ENCODE results near the gene ZNF385B.
A peak's percentile ranks its signal among the peaks of the same experiment; 100 is the strongest.

ZNF385B gene

DNA sequence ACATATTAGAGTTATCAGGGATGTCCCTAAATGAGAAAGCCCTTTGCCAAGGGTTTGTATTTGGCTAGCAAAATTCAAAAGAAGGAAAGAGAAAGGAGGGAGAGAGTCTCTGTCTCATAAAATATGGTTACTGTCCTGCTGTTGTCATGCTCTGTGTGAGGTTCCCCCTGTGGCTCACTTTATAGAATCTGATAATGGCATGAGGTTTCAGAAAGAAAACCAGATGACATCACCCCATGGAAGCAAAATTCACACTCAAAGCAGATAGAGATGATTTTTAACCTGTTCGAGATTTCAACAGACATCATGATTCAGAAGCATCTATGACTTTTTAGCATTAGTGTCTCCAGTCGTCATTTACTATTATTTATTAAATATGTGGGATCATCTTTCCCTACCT, 431.8 kb downstream of the ZNF385B start:
- DNase-seq, result no peak

DNA sequence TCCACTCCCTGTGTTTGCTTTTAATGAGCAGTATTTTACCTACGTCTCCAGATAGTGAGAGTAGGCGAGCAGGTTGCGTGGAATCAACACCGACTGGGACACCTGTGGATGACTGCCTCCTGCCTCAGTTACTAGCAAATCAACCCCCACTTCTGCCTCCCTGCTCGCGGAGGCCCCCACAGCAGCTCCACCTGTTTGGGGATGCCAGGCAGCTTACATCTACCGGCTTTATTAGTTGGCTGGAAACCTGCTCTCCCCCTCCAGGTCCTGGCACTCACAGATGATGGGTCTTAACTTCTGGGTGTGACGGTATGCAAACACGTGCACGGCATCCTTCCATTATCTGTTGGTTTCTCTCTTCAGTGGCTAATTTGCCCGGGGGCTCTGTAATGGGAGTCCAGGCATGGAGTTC, 432.3 kb downstream of the ZNF385B start:
- no peak for DNase-seq

DNA sequence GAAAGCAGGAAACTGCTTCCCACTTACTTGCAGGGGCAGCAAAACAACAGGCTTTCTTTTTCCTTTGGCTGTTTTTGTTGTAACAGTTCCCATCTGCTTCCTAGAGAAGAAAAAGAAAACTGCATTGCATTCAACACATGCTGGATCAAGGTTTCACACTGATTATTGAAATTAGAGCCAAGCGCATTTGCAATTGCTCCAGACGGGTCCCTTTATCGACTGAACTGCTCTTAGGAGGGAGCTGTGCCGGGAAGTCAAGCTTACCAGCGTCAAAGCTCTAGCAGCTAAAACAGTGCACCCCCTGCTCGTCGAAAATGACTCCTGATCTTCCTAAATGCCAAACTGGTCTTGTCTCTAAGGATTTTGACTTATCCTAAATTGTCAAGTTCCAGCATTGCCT, 432.8 kb downstream of the ZNF385B start:
- DNase-seq, result no peak

DNA sequence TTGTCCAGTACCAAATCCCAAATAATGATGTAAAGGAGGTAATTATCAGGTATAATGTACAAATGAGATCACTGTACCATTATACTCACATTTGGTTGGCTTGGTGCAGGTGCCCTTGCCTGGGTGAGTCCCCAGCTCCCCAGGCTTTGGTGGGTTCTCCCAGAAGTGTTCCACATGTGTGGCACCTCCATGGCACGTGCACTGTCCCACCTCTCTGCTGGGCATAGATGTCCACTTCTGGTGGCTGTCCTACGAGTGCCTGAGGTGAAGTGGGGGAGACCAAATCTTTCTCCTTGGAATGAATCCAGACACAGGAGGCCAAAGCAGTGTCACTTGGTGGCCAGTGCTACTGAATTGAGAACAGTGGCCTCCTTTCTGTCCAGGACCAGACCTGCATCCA, 434.3 kb downstream of the ZNF385B start:
- DNase-seq, result no peak

DNA sequence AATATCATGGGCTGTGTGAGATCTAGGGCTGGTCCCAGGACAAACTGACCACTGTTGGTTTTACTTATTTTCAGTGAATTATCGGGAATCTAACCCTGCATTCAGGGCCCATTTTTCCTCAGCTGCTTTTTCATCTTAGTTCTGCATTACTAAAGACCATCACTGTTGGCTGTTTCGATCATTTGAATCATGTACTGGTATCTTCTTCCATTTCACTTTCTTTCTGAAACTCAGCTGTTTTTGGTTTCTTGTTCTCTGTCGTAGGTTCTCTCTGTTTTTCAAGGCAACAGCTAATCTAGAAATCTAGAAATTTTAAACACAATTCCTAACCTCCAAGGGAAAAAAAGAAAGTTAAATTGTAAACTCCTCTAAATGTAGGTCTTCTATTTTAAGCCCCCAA, 436.8 kb downstream of the ZNF385B start:
- DNase-seq, result no peak

DNA sequence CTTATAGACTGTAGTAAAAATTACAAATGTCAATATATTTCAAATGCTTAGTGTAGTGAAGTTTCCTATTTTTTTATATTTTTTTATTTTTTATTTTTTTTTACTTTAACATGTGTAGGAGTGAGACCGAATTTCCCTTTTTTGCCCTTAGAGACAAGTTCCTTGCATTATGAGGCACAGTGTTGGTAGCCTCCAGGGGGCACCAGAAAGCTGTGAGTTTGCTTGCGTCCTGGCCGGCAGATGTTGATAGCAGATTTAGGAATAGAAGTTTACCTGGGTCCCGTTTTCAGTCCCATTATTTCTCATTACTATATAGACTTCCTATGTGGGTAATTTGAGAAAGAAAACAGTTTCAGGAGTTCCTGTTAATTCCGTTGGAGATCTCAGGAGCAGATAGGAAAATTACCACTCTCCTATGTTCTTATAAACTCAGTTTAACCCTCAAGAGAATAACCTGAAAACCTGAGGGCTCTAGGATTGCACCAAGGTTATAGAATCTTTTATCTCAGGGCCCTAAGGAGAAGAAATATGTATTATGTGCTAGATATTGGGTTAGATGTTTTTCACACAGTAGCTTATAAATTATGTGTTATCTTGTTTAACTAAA, 439.3 kb downstream of the ZNF385B start:
- peak; percentile 15 to 33 for DNase-seq

DNA sequence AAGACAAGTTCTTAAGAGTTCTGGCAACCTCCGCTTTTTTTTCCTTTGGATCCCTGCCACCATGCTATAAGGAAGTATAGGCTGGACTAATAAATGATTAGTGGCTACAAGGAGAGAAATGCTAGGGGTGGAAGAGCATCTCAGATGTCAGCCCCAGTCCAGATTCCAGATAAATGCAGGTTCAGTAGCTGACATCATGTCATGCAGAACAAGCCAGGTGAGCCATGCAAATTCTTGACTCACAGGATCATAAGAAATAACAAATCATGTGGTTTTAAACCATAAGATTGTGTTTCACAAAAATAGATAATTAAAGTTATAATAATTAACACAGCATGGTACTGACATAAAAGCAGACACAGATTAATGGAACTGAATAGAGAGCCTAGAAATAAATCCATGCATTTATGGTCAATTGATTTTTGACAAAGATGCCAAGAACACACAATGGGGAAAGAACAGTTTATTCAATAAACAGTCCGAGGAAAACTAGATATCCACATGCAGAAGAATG, 443.9 kb downstream of the ZNF385B start:
- no peak for DNase-seq

DNA sequence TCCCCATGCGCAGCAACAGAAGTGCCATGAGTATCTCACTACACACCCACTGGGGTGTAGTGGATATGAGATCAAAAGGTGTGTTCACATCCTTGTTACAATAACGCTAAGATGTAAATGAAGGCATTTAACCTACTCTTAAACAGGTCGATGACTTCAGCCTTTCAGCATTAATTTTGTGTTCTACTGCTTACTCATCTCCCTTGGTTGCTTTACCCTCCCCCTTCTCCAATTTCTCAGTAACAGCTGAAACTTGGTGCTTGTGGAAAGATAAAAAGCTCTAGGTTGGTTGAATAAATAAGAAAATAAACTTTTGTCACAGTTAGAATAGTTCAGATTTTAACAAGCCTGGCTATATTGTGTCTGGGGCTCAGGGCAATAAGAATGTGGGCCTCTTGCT, 449.3 kb downstream of the ZNF385B start:
- DNase-seq, result no peak

DNA sequence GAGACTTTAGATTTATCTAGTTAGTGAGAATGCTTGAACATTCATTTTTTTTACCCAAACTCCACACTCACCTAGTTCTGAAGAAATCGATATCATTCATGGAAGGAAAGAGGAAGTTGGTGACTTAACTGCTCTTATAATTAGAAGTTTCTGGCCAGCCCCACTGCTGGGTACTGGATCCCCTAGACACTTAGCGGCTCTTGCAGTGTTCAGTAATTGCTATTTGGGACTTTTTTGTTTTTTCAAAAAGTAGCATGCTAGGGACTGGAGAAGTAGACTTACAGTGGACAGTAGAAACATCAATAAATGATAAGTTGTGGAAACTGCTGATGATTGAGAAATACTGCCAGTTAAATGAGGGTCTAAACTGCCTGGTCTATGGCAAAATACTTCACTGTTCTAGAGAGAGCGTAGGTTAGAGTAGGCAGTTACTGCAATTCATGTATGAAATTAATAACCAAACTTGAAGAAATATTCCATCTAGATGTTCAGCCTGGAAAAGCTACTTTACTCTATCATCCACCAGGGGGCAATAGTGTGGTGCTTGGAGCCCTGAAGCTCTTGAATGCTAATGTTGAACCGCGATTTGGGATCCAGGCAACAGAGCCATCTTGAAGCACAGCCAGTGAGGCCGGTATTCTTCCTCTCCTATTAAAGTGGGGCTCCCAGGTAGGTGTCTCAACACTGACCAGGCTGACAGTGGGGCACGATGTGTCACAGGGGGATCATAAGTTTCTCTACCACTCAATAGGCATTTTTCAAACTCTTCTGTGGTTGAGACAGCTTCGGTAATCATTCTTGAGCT, 450.7 kb downstream of the ZNF385B start:
- DNase-seq, result no peak

DNA sequence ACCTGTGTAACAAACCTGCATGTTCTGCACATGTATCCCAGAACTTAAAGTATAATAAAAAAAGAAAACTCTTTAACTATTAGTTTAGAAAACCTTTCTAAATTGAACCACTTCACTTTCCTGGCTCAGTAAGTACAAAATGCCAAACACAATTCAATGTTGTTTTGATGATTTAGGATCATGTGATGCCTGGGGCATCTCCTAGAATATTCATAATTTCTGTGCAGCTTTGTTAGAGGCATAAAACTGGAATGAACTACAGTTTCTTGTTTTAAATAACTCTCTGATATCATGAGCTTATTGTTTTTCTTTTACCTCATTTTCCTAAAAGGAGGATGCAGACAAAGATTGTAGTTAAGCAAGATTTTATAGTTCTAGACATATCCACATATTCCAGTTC, 457.8 kb downstream of the ZNF385B start:
- no peak for DNase-seq

DNA sequence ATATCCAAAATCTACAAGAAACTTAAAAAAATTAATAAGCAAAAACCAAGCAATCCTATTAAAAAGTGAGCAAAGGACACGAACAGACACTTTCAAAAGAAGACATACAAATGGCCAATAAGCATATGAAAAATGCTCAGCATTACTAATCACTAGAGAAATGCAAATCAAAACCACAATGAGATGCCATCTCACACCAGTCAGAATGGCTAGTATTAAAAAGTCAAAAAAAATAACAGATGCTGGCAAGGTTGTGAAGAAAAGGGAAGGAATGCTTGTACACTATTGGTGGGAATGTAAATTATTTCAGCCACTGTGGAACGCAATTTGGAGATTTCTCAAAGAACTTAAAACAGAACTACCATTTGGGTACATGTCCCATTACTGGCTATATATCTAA, 467.9 kb downstream of the ZNF385B start:
- no peak for DNase-seq
